ENCODE results near the gene VPS16.
"Not testable (repeated sequence)": the region's sequence is repeated elsewhere in the genome, so short reads cannot be mapped to it uniquely, and the experiment has no call there.

The VPS16 gene

DNA sequence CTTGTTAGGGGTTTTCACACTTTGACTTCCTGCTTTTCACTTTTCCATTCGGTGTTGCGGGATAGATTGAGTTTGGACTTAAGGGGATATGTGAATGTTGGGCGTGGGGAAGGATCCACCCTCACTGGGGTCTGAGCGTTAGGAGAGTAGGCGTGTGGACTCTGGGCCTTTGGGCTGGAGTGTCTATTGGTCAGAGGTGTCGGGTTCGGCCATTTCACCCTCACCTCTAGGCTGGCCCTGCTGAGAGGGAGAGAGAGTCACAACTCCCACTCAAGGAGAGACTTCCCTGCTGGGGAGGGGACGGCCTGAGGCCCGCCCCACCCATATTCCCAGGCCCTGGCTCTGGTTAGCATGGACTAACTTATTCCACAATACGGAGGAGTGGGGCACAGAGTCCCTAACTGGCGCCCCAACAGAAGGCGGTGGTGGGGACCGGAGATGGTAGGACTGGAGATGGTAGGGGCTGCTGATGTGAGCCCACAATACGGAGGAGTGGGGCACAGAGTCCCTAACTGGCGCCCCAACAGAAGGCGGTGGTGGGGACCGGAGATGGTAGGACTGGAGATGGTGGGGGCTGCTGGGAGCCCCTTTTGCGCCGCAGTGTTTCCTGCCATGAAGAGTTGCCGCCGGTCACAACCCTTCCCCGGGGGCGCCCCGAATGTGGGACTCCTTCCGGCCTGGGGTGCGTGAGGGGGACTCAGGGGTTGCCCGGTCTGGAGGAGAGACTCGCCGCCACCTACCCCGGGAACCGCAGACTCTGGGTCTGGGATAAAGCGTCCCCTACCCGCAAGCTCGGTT is 31.3 kb downstream of the VPS16 start:
- DNase-seq (ENCODE audit: low read depth in 2 of 2): peak in 1 of 2 donors; percentile 17

- DNase-seq (ENCODE audit: low read depth in 2 of 2): peak; percentile 68 to 72
Measured at GRCh38 chr20:2872459-2873009, 32.0 kb downstream of the VPS16 start.

DNA sequence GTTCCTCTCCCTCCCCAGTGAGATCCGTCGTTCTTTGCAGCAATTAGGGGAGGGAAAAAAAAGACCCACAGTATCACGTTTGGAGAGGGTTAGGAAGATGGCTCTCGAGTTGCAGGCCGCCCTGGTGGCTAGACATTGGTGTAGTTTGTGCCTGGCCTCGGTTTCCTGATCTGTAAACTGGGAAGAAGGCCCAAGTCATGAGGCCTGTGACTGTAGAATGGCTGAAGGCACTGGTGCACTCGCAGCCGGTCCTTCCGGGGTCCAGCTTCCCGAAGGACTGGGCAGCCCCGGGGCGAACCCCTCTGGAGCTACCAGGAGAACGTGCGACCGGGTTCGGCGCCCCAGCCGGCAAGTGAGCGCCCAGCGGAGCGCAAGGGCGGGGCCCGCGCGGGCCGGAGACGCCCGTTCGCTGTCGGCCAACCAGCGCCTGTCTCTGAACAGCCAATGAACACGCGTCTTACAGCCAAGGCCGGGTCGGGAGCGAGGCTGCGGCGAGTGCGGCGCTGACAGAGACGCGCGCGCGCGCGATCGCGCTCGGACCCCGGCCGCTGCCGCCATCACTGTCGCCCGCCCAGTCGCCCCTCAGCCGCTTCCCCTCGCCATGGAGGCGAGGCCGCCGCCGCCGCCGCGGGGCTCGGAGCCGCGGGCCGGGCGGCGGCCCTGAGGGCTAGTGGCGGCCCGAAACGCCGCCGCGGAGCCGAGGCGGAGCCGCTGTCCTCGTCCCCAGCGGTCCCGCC is 32.6 kb downstream of the VPS16 start, which contains the start of gene PTPRA:
Gene PTPRA, plus strand, starts transcription at position 472 of the 737 bp plus-strand sequence. CDS start 90,797 bp downstream, outside the sequence.
- DNase-seq (ENCODE audit: low read depth in 2 of 2): peak; percentile 84 to 89

- DNase-seq (ENCODE audit: low read depth in 2 of 2): peak; percentile 17 to 70
Measured at GRCh38 chr20:2873747-2874041, 33.1 kb downstream of the VPS16 start.

GRCh38 chr20:2874456-2874855 is 33.9 kb downstream of the VPS16 start:
- no peak for DNase-seq (ENCODE audit: low read depth in 2 of 2)

GRCh38 chr20:2875690-2876203 is 35.2 kb downstream of the VPS16 start:
- no peak for DNase-seq (ENCODE audit: low read depth in 2 of 2)

DNA sequence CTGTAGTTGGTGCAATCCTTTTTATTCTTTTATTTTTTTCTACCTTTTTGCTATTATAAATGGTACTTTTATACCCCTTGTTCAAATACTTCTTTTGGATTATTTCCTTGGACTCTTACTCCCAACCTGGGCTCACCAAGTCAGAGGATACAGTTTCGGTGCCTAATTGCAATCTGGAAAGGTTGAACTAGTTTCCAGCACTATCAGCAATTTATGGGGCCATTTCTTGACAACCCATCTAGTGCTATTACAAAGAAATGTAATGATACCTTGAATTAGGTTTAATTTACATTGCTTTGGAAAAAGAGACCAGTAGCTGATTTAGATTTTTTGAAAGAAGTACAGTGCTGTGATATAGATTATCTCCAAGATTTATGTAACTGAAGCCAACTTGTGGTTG is 38.0 kb downstream of the VPS16 start:
- no peak for DNase-seq (ENCODE audit: low read depth in 2 of 2)

DNA sequence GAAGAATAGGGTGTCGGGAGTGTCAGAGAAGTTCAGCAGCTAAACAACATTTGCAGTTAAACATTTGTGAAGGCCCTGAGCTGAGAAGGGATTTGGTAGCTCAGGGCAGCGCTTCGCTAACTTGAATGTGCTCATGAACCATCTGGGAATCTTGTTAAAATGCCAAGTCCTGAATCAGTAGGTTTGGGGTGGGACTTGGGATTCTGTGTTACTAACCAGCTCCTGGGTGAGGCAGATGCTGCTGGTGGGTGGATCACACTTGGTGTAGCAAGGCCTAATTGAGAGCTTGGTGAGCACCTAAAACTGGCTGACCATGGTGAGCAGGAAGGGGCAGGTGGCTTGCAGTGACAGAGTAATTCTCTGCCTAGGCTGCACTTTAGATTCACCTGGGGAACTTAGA is 38.6 kb downstream of the VPS16 start:
- DNase-seq (ENCODE audit: low read depth in 2 of 2): no peak

DNA sequence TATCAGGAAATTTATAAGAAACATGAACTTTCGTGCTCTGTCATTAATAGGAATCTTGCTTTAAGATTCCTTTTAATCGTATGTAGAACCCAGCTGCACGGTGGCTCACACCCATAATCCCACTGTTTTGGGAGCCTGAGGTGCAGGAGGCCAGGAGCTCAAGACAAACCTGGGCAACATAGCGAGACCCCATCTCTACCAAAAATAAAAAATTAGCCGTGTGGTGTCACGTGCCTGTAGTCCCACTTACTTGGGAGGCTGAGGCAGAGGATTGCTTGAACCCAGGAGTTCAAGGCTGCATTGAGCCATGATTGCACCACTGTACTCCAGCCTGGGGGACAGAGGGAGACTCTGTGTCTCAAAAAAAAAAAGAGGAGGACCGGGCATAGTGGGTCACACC is 40.1 kb downstream of the VPS16 start:
- no peak for DNase-seq (ENCODE audit: low read depth in 2 of 2)

DNA sequence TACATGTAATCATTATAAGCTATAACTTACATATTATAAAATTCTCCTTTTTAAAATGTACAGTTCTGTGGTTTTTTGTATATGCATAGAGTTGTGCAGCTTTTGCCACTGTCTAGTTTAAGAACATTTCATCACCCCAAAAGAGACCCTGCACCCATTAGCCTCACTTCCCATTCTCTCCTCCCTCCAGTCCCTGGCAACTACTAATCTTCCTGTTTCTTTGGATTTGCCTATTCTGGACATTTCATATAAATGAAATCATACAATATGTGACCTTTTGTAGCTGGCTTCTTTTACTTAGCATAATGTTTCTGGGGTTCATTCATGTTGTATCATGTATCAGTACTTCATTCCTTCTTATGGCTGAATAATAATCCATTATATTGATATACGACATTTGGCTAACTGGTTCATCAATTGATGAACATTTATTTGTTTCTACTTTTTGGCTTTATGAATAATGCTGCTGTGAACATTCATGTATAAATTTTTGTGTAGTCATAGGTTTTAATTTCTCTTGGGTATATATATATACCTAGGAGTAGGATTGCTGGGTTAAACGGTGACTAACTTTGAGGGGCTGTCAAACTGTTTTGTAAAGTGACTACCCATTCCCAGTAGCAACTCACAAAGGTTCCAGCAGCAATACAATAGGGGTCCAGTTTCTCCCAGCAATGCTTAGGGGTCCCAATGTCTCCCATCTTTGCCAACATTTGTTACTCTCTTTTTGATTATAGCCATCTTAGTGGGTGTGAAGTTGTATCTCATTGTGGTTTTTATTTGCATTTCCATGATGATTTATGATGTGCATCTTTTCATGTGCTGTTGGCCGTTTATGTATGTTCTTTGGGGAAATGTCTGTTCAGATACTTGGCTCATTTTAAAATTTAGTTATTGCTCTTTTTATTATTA is 43.4 kb downstream of the VPS16 start:
- no peak for DNase-seq (ENCODE audit: low read depth in 2 of 2)

GRCh38 chr20:2887715-2888114 is 47.2 kb downstream of the VPS16 start:
- DNase-seq (ENCODE audit: low read depth in 2 of 2): no peak

DNA sequence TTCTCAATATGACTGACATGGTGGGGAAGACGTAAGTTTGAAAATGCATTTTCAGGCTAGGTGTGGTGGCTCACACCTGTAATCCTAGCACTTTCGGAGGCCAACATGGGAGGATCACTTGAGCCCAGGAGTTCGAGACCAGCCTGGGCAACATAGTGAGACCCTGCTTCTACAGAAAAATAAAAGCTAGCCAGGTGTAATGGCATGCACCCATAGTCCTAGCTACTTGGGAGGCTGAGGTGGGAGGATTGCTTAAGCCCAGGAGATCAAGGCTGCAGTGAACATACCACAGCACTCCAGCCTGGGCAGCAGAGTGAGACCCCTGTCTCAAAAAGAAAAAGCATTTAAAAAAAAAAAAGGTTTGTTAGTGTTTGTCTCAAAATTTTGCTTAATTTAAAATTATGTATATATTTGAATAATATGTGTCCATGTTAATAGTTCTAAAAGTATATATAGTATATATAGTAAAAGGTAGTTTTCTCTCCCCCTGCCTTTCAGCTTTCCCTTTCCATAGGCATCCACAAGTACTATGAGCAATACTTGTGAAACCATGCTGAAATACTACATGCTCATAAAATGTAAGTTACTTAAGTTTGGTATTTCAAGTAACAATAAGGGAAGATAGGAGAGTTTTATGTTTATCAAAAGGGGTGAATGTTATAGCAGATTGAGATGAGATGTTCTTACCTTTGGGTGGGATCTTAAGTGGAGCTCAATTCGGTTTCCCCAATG is 47.8 kb downstream of the VPS16 start:
- DNase-seq (ENCODE audit: low read depth in 2 of 2): no peak

GRCh38 chr20:2889209-2889608 is 48.7 kb downstream of the VPS16 start:
- no peak for DNase-seq (ENCODE audit: low read depth in 2 of 2)

DNA sequence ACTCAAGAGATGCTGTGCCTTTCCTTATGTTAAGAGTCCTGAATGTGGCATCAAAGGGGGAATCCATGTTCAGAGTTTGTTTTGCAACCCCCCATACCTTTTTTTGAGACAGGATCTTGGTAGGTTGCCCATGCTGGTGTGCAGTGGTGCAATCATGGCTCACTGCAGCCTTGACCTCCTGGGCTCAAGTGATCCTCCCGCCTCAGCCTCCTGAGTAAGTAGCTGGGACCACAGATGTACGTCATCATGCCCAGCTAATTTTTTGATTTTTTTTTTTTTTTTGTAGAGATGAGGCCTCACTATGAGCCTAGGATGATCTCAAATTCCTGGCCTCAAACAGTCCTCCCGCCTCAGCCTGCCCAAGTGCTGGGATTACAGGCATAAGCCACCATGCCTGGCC is 49.3 kb downstream of the VPS16 start:
- DNase-seq (ENCODE audit: low read depth in 2 of 2): no peak

DNA sequence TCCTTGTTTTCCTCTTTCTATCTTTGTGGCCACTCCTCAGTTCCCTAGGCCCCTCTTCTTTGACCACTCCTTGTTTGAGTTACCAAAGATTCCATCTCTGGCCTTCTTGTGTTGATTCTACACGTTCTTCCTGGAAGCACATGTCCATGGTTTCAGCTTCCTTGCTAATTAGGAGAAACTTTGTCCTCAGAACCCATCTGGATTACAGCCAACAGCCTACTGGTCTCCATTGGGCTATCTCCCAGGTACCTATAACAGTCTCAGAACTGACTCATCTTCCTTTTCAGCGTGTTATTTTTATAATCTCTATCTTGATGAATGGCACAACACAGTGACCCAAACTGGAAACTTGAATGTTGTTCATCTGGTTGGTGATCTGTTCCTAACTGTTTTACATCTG is 50.2 kb downstream of the VPS16 start:
- DNase-seq (ENCODE audit: low read depth in 2 of 2): no peak

- no peak for DNase-seq (ENCODE audit: low read depth in 2 of 2)
Measured at GRCh38 chr20:2891343-2891742, 50.8 kb downstream of the VPS16 start.

DNA sequence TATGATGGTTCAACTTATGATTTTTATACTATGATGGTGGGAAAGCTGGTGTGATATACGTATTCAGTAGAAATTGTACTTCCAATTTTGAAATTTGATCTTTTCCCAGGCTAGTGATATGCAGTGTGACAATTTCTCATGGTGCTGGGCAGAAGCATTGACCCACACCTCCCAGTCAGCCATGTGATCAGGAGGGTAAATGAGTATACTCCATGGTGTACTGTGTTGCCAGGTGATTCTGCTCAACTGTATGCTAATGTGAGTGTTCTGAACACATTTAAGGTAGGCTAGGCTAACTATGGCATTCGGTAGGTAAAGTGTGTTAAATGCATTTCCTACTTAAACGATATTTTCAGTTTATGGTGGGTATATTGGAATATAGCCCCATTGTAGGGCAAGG is 51.8 kb downstream of the VPS16 start:
- DNase-seq (ENCODE audit: low read depth in 2 of 2): no peak

DNA sequence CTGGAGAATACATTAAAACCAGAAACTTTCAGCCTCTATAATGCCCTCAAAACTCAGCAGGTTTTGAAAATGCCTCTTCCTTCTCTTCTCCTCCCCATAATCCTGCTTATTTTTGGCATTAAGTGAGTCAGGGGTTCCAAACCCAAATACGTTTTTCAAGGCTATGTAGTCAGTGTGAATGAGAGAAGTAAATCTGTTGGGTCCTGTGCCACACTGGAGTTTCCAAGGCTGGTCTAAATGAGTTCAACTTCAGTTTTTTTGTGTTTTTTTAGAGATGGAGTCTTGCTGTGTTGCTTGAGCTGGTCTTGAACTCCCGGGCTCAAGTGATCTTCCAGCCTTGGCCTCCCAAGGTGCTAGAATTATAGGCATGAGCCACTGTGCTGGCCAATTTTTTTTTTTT is 53.7 kb downstream of the VPS16 start:
- no peak for DNase-seq (ENCODE audit: low read depth in 2 of 2)

DNA sequence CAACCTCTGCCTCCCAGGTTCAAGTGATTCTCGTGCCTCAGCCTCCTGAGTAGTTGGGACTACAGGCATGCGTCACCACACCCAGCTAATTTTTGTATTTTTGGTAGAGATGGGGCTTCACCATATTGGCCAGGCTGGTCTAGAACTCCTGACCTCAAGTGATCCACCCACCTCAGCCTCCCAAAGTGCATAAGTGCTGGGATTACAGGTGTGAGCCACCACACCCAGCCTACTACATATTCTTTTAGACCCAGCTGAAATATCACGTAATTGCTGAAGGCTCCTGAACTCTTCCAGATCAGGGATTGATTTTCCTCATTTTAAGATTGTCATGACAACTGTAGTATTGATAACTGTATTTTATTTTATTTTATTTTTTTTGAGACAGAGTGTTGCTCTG is 54.6 kb downstream of the VPS16 start:
- not testable (repeated sequence) for DNase-seq (ENCODE audit: low read depth in 2 of 2)

- no peak for DNase-seq (ENCODE audit: low read depth in 2 of 2)
Measured at GRCh38 chr20:2899243-2899642, 58.7 kb downstream of the VPS16 start.

All from stimulated activated CD8-positive, alpha-beta memory T cell treated with anti-CD3 and anti-CD28 coated beads, Interleukin-7, amount 100 ng/mL, for 4 hours (primary cell).